NCI-H1048 (cell line): ENCODE data around the gene ATP5F1B.
"Not testable (repeated sequence)": the region's sequence is repeated elsewhere in the genome, so short reads cannot be mapped to it uniquely, and the experiment has no call there.

Experiments
- DNase-seq: peaks from one replicate; lab custom pipeline; 2025; lab: John Stamatoyannopoulos, UW

The ATP5F1B gene

GRCh38 chr12:56645717-56646446 lies at the start of gene ATP5F1B:
TSS of gene ATP5F1B (minus strand) at chr12:56645984. CDS start at chr12:56645963, 21 bp downstream.
- peak; percentile 94 for DNase-seq

DNA sequence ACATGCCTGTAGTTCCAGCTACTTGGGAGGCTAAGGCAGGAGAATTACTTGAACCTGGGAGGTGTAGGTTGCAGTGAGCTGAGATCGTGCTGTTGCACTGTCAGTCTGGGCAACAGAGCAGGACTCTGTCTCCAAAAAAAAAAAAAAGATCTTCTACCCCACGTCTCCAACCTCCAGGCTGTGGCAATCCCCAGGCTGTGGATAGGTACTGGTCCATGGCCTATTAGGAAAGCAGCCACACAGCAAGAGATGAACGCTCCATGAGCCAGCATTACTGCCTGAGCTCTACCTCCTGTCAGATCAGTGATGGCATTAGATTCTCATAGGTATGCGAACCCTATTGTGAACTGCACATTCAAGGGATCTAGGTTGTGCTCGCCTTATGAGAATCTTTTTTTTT lies 48.4 kb upstream of the ATP5F1B start:
- no peak for DNase-seq

DNA sequence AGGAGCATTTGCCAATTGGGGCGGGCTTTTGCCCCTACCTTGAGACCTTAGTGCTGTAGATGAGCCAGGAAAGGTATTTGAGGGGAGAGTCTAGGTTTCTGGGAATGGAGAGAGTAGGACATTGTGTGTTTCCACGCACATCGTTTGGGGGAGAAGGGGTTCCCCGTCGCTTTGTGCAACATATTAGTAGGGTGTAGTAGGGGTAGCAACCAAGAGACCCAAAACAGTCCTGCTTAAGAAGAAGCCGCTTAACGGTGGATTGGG lies 43.0 kb upstream of the ATP5F1B start:
- no peak for DNase-seq

GRCh38 chr12:56688129-56688845 lies 42.5 kb upstream of the ATP5F1B start, which contains the start of gene PTGES3:
TSS of gene PTGES3 (minus strand) at chr12:56688284. CDS start at chr12:56687999, 285 bp downstream.
- DNase-seq, result peak; percentile 98

GRCh38 chr12:56687223-56688128 lies 41.7 kb upstream of the ATP5F1B start:
- DNase-seq, result no peak

- DNase-seq, result no peak
These were observed 39.1 kb upstream of the ATP5F1B start for GRCh38 chr12:56684745-56685359.

DNA sequence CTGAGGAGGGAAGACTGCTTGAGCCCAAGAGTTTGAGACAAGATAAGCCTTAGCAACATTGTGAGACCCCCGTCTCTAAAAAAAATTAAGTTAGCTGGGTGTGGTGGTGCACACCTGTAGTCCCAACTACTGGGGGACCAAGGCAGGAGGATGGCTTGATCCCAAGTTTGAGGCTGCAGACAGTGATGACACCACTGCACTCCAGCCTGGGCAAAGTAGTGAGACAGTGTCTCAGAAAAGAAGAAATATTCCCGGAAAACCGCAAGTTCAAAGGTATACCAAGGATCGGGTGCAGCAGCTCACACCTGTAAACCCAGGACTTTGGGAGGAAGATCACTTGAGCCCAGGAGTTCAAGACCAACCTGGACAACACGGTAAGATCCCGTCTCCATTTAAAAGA lies 36.5 kb upstream of the ATP5F1B start:
- no peak for DNase-seq

- no peak for DNase-seq
These were observed 34.2 kb upstream of the ATP5F1B start for GRCh38 chr12:56679883-56680575.

DNA sequence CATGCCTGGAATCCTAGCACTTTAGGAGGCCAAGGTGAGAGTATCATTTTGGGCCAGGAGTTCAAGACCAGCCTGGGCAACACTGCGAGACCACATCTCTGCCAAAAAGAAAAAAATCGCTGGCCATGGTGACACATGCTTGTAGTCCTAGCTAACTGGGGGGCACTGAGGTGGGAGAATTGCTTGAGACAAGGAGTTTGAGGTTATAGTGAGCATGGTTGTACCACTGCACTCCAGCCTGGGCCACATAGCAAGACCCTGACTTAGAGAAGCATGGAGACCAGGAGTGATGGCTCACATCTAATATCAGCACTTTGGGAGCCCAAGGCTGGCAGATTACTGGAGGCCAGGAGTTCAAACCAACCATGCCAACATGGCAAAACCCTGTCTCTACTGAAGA lies 33.1 kb upstream of the ATP5F1B start:
- no peak for DNase-seq

- no peak for DNase-seq
These were observed 31.9 kb upstream of the ATP5F1B start for GRCh38 chr12:56677680-56678079.

GRCh38 chr12:56676851-56677580 lies 31.2 kb upstream of the ATP5F1B start:
- DNase-seq, result no peak

- DNase-seq, result no peak
These were observed 25.8 kb upstream of the ATP5F1B start for GRCh38 chr12:56671608-56672007.

DNA sequence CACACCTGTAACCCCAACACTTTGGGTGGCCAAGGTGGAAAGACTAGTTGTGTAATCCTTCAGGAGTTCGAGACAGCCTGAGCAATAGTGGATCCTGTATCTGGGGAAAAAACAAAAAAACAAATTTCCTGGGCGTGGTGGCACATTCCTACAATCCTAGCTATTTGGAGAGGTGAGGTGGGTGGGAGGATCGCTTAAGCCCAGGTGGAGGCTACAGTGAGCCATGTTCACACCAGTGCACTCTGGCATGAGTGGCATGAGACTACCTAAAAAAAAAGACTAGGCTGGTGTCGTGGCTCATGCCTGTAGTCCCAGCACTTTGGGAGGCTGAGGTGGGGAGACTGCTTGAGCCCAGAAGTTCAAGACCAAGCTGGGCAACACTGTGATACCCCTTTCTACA lies 25.1 kb upstream of the ATP5F1B start:
- DNase-seq, result no peak

DNA sequence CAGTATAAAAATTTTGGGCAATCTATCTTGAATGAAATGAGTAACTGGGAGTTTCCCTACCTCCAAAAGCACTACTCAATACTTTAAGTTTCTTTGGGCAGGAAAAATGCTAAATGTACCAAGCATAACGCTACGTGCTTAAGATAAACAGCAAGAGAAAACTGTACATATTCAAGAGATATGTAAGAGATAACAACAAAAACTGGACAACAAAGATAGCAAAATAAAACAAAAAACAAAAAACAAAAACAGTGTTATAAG lies 22.3 kb upstream of the ATP5F1B start:
- DNase-seq, result no peak

- DNase-seq, result no peak
These were observed 16.3 kb upstream of the ATP5F1B start for GRCh38 chr12:56661979-56662638.

DNA sequence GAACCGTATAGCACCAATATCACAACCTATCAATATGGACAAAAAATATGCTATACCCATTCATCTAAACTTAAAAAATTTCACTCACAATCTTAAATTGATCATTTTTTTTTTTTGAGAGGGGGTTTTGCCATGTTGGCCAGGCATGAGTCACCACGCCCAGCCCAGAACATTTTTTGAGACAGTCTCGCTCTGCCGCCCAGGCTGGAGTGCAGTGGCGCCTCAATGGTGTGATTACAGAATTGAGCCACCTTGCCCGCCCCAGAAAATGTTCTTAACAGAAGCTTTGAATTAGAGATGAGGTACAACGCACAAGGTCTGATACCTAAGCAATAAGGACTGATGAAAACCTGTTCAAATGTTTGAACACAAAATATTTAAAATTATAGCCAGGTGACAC lies 15.8 kb upstream of the ATP5F1B start:
- no peak for DNase-seq

- DNase-seq, result no peak
These were observed 13.1 kb upstream of the ATP5F1B start for GRCh38 chr12:56658921-56659320.

GRCh38 chr12:56657416-56658379 lies 11.9 kb upstream of the ATP5F1B start:
- no peak for DNase-seq

DNA sequence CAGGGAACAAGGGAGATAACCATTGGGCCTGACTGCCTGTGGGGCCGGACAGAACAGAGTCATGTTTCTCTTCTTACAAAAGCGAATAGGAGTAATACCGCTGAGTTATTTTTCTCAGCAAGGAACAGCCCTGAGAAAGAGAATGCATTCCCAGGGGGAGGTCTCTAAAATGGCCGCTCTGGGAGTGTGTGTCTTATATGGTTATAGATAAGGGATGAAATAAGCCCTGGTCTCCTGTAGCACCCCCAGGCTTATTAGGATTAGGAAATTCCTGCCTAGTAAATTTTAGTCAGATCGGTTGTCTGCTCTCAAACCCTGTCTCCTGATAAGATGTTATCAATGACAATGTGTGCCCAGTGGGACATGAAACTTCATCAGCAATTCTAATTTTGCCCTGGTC lies 8.0 kb upstream of the ATP5F1B start:
- not testable (repeated sequence) for DNase-seq
